Endodermal cell (in vitro differentiated cells): ENCODE results near the gene HOXC11. TPM values are rescaled to one million over a fixed set of nuclear protein-coding genes. Genes with fewer than 3 reads are reported as not detected.
A peak's percentile ranks its signal among the peaks of the same experiment; 100 is the strongest.

Experiments used
- DNase-seq: peaks from one replicate; pipeline ENCODE4 v3.0.0-alpha.2; 2017
- H3K27ac ChIP-seq: 2 replicates; pipeline ENCODE4 v1.5.1; 2013; ENCODE audit warnings: mild to moderate bottlenecking, low read depth, low read length, moderate library complexity
- H3K27me3 ChIP-seq: 2 replicates; pipeline ENCODE4 v1.6.1; 2013; ENCODE audit warnings: mild to moderate bottlenecking, low read length, moderate library complexity; ENCODE audit not compliant: insufficient read depth, control insufficient read depth, poor library complexity, severe bottlenecking
- H3K36me3 ChIP-seq: 2 replicates; pipeline ENCODE4 v1.7.0; 2013; ENCODE audit warnings: mild to moderate bottlenecking, low read length, moderate library complexity; ENCODE audit not compliant: control insufficient read depth, insufficient read depth
- H3K4me1 ChIP-seq: one replicate; pipeline ENCODE4 v1.7.0; 2013; ENCODE audit warnings: low read length; ENCODE audit not compliant: control insufficient read depth, insufficient read depth
- H3K4me3 ChIP-seq: 2 replicates; pipeline ENCODE4 v1.5.1; 2013; ENCODE audit warnings: mild to moderate bottlenecking, low read length, moderate library complexity
- H3K9ac ChIP-seq: 2 replicates; pipeline ENCODE4 v1.6.1; 2013; ENCODE audit warnings: mild to moderate bottlenecking, low read length, moderate library complexity; ENCODE audit not compliant: poor library complexity, severe bottlenecking; ENCODE audit errors: extremely low read depth
- H3K9me3 ChIP-seq: 2 replicates; pipeline ENCODE4 v1.6.1; 2013; ENCODE audit warnings: mild to moderate bottlenecking, low read length, moderate library complexity; ENCODE audit not compliant: control insufficient read depth
- H3K27ac Mint-ChIP-seq: 2 replicates; pipeline ENCODE4 v1.8.0; 2020; ENCODE audit warnings: mixed read lengths
- H3K27me3 Mint-ChIP-seq: 2 replicates; pipeline ENCODE4 v1.8.0; 2021; ENCODE audit warnings: mild to moderate bottlenecking, mixed read lengths; ENCODE audit not compliant: insufficient read depth
- H3K36me3 Mint-ChIP-seq: 2 replicates; pipeline ENCODE4 v1.8.0; 2020; ENCODE audit warnings: low read depth, mixed read lengths
- H3K4me1 Mint-ChIP-seq: 2 replicates; pipeline ENCODE4 v1.8.0; 2020; ENCODE audit warnings: mixed read lengths
- H3K4me3 Mint-ChIP-seq: 2 replicates; pipeline ENCODE4 v1.8.0; 2020; ENCODE audit warnings: mild to moderate bottlenecking, moderate library complexity, mixed read lengths
- H3K9me3 Mint-ChIP-seq: 2 replicates; pipeline ENCODE4 v1.8.0; 2020; ENCODE audit warnings: mild to moderate bottlenecking, mixed read lengths
- CTCF ChIP-seq: fragments of 200-600 bp; sonication (generic); conservative IDR thresholded peaks from 2 replicates; pipeline ENCODE4 v1.5.0; 2021; ENCODE audit warnings: antibody characterized with exemption, mild to moderate bottlenecking
- WGBS, 2 experiments: methylation state at CpG; one replicate each; pipeline versions ENCODE4 v1.1.5 to v1.1.7; 2013; ENCODE audit warnings: missing lambda C conversion rate in 2 of 2, mixed read lengths in 1 of 2; ENCODE audit not compliant: insufficient coverage in 1 of 2, insufficient read length in 1 of 2; 5-methylcytosine and 5-hydroxymethylcytosine counted together
- total RNA-seq, 2 donors: library from RNA; stranded (reverse); fragmentation: NEBNext Ultra II Directional in 1 of 2; extraction: Animal tissue kit (Norgen Biotek cat#: 25700) in 1 of 2; gene quantifications; 2 replicates in 1 of 2; 3 replicates in 1 of 2; pipeline ENCODE4 v1.2.1, GENCODE V29; 2021

Gene HOXC11
- total RNA-seq, 2 donors from 2014 or later: not detected

GRCh38 chr12:54008260-54008552 lies 35.3 kb downstream of the HOXC11 start:
- Histone ChIP-seq H3K4me1 (no peaks in the 10 kb centered on the region), H3K9me3 (no peaks in the 10 kb centered on the region), H3K36me3 (no peaks in the 10 kb centered on the region), H3K9ac (no peak overlapping the region), H3K4me3 (no peak overlapping the region), H3K27me3 (peaks cover 99% of the 10 kb centered on the region), H3K27ac (no peak overlapping the region)
- no peak for TF ChIP-seq CTCF
- H3K9me3 Mint-ChIP-seq: no peaks in the 10 kb centered on the region
- H3K4me1 Mint-ChIP-seq: peaks cover 3% of the 10 kb centered on the region
- H3K36me3 Mint-ChIP-seq: no peaks in the 10 kb centered on the region
- no peak overlapping the region for H3K4me3 Mint-ChIP-seq
- WGBS, 2 experiments: 8 to 13% methylated on average over 2 of the region's 2 CpGs
- no peak overlapping the region for H3K27ac Mint-ChIP-seq
- no peak for DNase-seq
- peaks cover 99% of the 10 kb centered on the region for H3K27me3 Mint-ChIP-seq

- Histone ChIP-seq H3K27ac (peak overlapping the region; percentile 49), H3K36me3 (no peaks in the 10 kb centered on the region), H3K4me1 (no peaks in the 10 kb centered on the region), H3K27me3 (peaks cover 99% of the 10 kb centered on the region), H3K4me3 (no peak overlapping the region), H3K9ac (no peak overlapping the region), H3K9me3 (no peaks in the 10 kb centered on the region)
- no peak for TF ChIP-seq CTCF
- H3K9me3 Mint-ChIP-seq: peaks cover 3% of the 10 kb centered on the region
- peak; percentile 77 for DNase-seq
- WGBS, 2 experiments: 3 to 6% methylated on average over 25 to 44 of the region's 51 CpGs
- no peaks in the 10 kb centered on the region for H3K36me3 Mint-ChIP-seq
- H3K27me3 Mint-ChIP-seq: peaks cover 99% of the 10 kb centered on the region
- no peak overlapping the region for H3K4me3 Mint-ChIP-seq
- H3K4me1 Mint-ChIP-seq: peaks cover 3% of the 10 kb centered on the region
- H3K27ac Mint-ChIP-seq: no peak overlapping the region
These were observed 36.5 kb downstream of the HOXC11 start for GRCh38 chr12:54009171-54010052.

DNA sequence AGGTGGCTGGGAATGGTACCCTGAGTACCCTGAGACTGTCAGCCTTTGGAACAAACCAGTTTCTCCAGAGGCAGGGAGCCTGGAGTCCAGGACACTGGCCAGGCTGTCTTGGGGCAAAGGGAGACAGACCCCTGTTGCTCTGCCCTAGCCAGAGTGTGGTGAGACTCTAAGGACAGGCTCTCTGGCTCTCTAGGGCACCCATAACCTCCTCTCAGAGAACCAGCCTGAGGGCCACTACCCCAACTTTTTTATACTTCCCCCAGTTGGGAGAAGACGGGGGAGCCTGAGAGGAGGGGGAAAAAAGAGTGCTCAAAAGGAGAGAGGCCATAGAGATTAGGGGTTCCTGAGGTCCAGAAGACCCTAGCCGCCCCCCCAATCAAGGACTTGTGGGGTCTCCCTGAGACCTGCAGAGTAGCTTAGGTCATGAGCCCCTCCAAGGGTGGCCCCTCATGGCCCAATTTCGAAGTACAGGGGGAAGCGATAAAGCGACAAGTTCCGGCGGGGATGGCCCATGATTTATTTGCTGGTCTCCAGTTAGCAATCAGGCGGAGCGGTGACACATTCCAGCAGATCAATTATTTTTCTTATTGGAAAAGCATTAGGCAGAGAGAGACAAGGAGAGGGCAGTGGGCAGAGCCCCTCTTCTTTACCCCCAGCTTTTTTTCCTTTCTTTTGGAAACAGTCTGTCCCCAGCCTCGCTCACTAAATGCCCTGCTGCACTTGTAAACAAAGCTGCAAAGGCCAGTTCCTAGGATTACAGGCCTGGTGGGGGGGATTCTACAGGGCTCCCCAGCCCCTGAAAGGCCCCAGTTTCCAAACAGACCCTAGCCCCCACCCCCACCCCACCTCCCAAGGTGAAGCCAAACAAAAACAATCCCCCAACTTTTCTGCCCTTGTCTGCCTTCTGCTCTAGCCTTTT lies 37.4 kb downstream of the HOXC11 start:
- no peaks in the 10 kb centered on the region for H3K36me3 Mint-ChIP-seq
- no peak overlapping the region for H3K9ac ChIP-seq
- peak overlapping the region; percentile 49 for H3K27ac ChIP-seq
- H3K27ac Mint-ChIP-seq: no peak overlapping the region
- H3K4me3 Mint-ChIP-seq: no peak overlapping the region
- no peak overlapping the region for H3K4me3 ChIP-seq
- peaks cover 99% of the 10 kb centered on the region for H3K27me3 Mint-ChIP-seq
- TF ChIP-seq CTCF: no peak
- H3K4me1 Mint-ChIP-seq: peaks cover 3% of the 10 kb centered on the region
- no peaks in the 10 kb centered on the region for H3K36me3 ChIP-seq
- no peak for DNase-seq
- no peaks in the 10 kb centered on the region for H3K4me1 ChIP-seq
- H3K9me3 Mint-ChIP-seq: peaks cover 3% of the 10 kb centered on the region
- 4 to 17% methylated on average over 7 to 10 of the region's 10 CpGs for WGBS, 2 experiments
- H3K9me3 ChIP-seq: no peaks in the 10 kb centered on the region
- H3K27me3 ChIP-seq: peaks cover 99% of the 10 kb centered on the region
